CD14-positive monocyte (primary cell): ENCODE data around the gene ZIC2. TPM values are rescaled to one million over a fixed set of nuclear protein-coding genes. Genes with fewer than 3 reads are reported as not detected.

ENCODE experiments used
- DNase-seq, 3 donors: peaks; one replicate each; pipeline ENCODE4 v3.0.0-alpha.2; 2011 to 2022
- H2AFZ ChIP-seq: 2 replicates; pipeline ENCODE4 v1.6.0; 2012; ENCODE audit warnings: mild to moderate bottlenecking, low read depth, low read length, inconsistent platforms; ENCODE audit not compliant: insufficient read depth, poor library complexity, severe bottlenecking
- H3K27ac ChIP-seq, 2 donors: 1 replicate in 1 of 2; 2 replicates in 1 of 2; pipeline ENCODE4 v1.5.1; 2012 to 2013; ENCODE audit warnings: low read length in 2 of 2, control low read depth in 1 of 2, inconsistent platforms in 1 of 2, low read depth in 1 of 2, mild to moderate bottlenecking in 1 of 2
- H3K27me3 ChIP-seq, 2 donors: one replicate each; pipeline versions ENCODE4 v1.6.0 to v1.6.1; 2011 to 2013; ENCODE audit warnings: low read length in 2 of 2; ENCODE audit not compliant: control insufficient read depth in 2 of 2, insufficient read depth in 2 of 2
- H3K36me3 ChIP-seq, 2 donors: replicated peaks in 1 of 2; 1 replicate in 1 of 2; 2 replicates in 1 of 2; pipeline versions ENCODE4 v1.5.1 to v1.6.1; 2012 to 2013; ENCODE audit warnings: low read length in 2 of 2, control low read depth in 1 of 2, inconsistent platforms in 1 of 2, mild to moderate bottlenecking in 1 of 2; ENCODE audit not compliant: insufficient read depth in 2 of 2, control insufficient read depth in 1 of 2
- H3K4me1 ChIP-seq, 2 donors: 1 replicate in 1 of 2; 2 replicates in 1 of 2; pipeline versions ENCODE4 v1.5.1 to v1.6.1; 2012 to 2013; ENCODE audit warnings: low read length in 2 of 2, control low read depth in 1 of 2, inconsistent platforms in 1 of 2, mild to moderate bottlenecking in 1 of 2, moderate library complexity in 1 of 2; ENCODE audit not compliant: insufficient read depth in 2 of 2, control insufficient read depth in 1 of 2
- H3K4me2 ChIP-seq: replicated peaks from 2 replicates; pipeline ENCODE3; 2012; ENCODE audit warnings: low read length, moderate library complexity, mild to moderate bottlenecking; ENCODE audit not compliant: poor library complexity, severe bottlenecking; ENCODE audit errors: extremely low read depth
- H3K4me3 ChIP-seq, 3 experiments: fragments of 200-600 bp in 1 of 3; sonication (generic) in 1 of 3; replicated peaks in 1 of 3; 1 replicate in 2 of 3; 2 replicates in 1 of 3; pipeline ENCODE4 v1.5.1; 2011 to 2013; ENCODE audit warnings: low read length in 3 of 3, mild to moderate bottlenecking in 3 of 3, control low read depth in 2 of 3, low read depth in 2 of 3, inconsistent platforms in 1 of 3, moderate library complexity in 1 of 3
- H3K79me2 ChIP-seq: 2 replicates; pipeline ENCODE4 v1.6.0; 2012; ENCODE audit warnings: mild to moderate bottlenecking, control low read depth, inconsistent platforms, low read length, moderate library complexity; ENCODE audit not compliant: insufficient read depth
- H3K9ac ChIP-seq: 2 replicates; pipeline ENCODE4 v1.6.0; 2017; ENCODE audit warnings: low read length, mild to moderate bottlenecking; ENCODE audit not compliant: insufficient read depth, poor library complexity, severe bottlenecking
- H3K9me3 ChIP-seq, 2 donors: replicated peaks in 1 of 2; 1 replicate in 1 of 2; 2 replicates in 1 of 2; pipeline versions ENCODE4 v1.5.1 to v1.6.1; 2012 to 2013; ENCODE audit warnings: low read length in 2 of 2, control low read depth in 1 of 2; ENCODE audit not compliant: control insufficient read depth in 1 of 2, insufficient read depth in 1 of 2
- H4K20me1 ChIP-seq: 2 replicates; pipeline ENCODE4 v1.6.0; 2012; ENCODE audit warnings: mild to moderate bottlenecking, low read length, control low read depth, moderate library complexity; ENCODE audit not compliant: insufficient read depth
- H3K27ac Mint-ChIP-seq, 7 donors: one replicate each; pipeline ENCODE4 v1.8.0; 2020; ENCODE audit warnings: mild to moderate bottlenecking in 7 of 7, mixed read lengths in 7 of 7, moderate library complexity in 6 of 7, inconsistent platforms in 2 of 7
- H3K27me3 Mint-ChIP-seq, 3 donors: one replicate each; pipeline ENCODE4 v1.8.0; 2021 to 2022; ENCODE audit warnings: low read depth in 3 of 3, mild to moderate bottlenecking in 3 of 3, mixed read lengths in 3 of 3, moderate library complexity in 3 of 3, inconsistent platforms in 1 of 3
- H3K36me3 Mint-ChIP-seq, 2 donors: one replicate each; pipeline ENCODE4 v1.8.0; 2020; ENCODE audit warnings: mixed read lengths in 2 of 2, inconsistent platforms in 1 of 2, mild to moderate bottlenecking in 1 of 2
- H3K4me1 Mint-ChIP-seq: one replicate; pipeline ENCODE4 v1.8.0; 2020; ENCODE audit warnings: mild to moderate bottlenecking, mixed read lengths
- H3K4me3 Mint-ChIP-seq, 2 donors: one replicate each; pipeline ENCODE4 v1.8.0; 2020; ENCODE audit warnings: mild to moderate bottlenecking in 2 of 2, mixed read lengths in 2 of 2, moderate library complexity in 1 of 2
- H3K9me3 Mint-ChIP-seq, 7 donors: one replicate each; pipeline ENCODE4 v1.8.0; 2020 to 2022; ENCODE audit warnings: mixed read lengths in 7 of 7, mild to moderate bottlenecking in 6 of 7, moderate library complexity in 6 of 7, inconsistent platforms in 2 of 7
- CTCF ChIP-seq: fragments of 200-600 bp; IDR thresholded peaks from one replicate; pipeline ENCODE4 v1.8.0; 2022; ENCODE audit warnings: antibody characterized with exemption, mild to moderate bottlenecking
- WGBS: methylation state at CpG from one replicate; pipeline ENCODE4 v1.1.5; 2013; ENCODE audit warnings: missing lambda C conversion rate; ENCODE audit not compliant: insufficient coverage; 5-methylcytosine and 5-hydroxymethylcytosine counted together
- intact Hi-C, 2 donors: fragments of 100-400 bp; cut with micrococcal nuclease; formaldehyde crosslinking; loops; one replicate each; pipeline versions ENCODE4 v1.15.0 to v1.15.1; 2023
- polyA plus RNA-seq, 3 donors: library from polyadenylated mRNA; depleted of rRNA in 1 of 3; unstranded in 2 of 3; stranded (reverse) in 1 of 3; fragments of 300-500 nt in 2 of 3; fragments of >200 nt in 1 of 3; fragmentation: Illumina TruSeq in 2 of 3; gene quantifications; 1 replicate in 2 of 3; 2 replicates in 1 of 3; pipeline ENCODE4 v1.2.3, GENCODE V29; 2012 to 2021

The ZIC2 gene
- polyA plus RNA-seq, 3 donors, result not detected

GRCh38 chr13:99941086-99941485 is 40.5 kb upstream of the ZIC2 start:
- Histone ChIP-seq H3K9me3 (no peaks in the 10 kb centered on the region), H3K79me2 (no peaks in the 10 kb centered on the region), H4K20me1 (no peaks in the 10 kb centered on the region), H3K4me2 (no peak overlapping the region), H3K27ac (no peak overlapping the region), H2AFZ (no peak overlapping the region), H3K4me1 (no peaks in the 10 kb centered on the region), H3K36me3 (no peaks in the 10 kb centered on the region), H3K9ac (no peak overlapping the region), H3K27me3 (peaks cover 0 to 8% of the 10 kb centered on the region in 2 donors), H3K4me3 (no peak overlapping the region)
- 94% methylated on average over 5 of the region's 7 CpGs for WGBS
- Mint-ChIP-seq H3K9me3 (peaks cover 0 to 1% (median 0%) of the 10 kb centered on the region in 7 donors), H3K36me3 (no peaks in the 10 kb centered on the region), H3K27ac (no peak overlapping the region), H3K4me1 (no peaks in the 10 kb centered on the region), H3K4me3 (no peak overlapping the region), H3K27me3 (peaks cover 30 to 33% (median 31%) of the 10 kb centered on the region in 3 donors)
- TF ChIP-seq CTCF, result no peak
- intact Hi-C loops, result no loop called here
- DNase-seq, result no peak

DNA sequence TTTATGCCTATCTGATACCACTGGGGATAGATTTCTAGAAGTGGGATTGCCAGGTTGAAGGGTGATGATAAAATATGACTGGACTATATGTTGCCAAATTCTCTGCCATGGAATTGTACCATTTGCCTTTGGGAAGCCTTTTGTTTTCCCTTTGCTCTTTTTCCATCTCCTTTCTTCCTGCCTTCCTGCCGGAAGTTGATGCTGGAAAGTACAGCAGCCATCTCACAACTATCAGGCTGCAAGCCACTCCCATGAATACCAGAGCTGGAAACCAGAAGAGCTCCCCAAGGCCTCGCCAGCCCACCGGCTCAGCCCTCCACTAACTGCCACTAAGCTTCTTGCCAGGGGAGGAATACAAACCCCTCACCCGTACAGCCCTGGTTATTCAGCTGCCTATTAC is 39.7 kb upstream of the ZIC2 start:
- no peak overlapping the region for H3K4me3 ChIP-seq
- H3K4me3 Mint-ChIP-seq, result no peak overlapping the region
- H3K9me3 Mint-ChIP-seq, result peaks cover 0 to 1% (median 0%) of the 10 kb centered on the region in 7 donors
- no peak for TF ChIP-seq CTCF
- WGBS, result 89% methylated on average over 3 of the region's 4 CpGs
- H3K36me3 Mint-ChIP-seq, result no peaks in the 10 kb centered on the region
- no peaks in the 10 kb centered on the region for H3K4me1 ChIP-seq
- H3K27me3 Mint-ChIP-seq, result peaks cover 31 to 39% (median 37%) of the 10 kb centered on the region in 3 donors
- H3K27ac ChIP-seq, result no peak overlapping the region
- no peak overlapping the region for H3K9ac ChIP-seq
- no peak overlapping the region for H3K27ac Mint-ChIP-seq
- H3K4me2 ChIP-seq, result no peak overlapping the region
- no peaks in the 10 kb centered on the region for H3K79me2 ChIP-seq
- H4K20me1 ChIP-seq, result no peaks in the 10 kb centered on the region
- peaks cover 0 to 12% of the 10 kb centered on the region in 2 donors for H3K27me3 ChIP-seq
- no peaks in the 10 kb centered on the region for H3K4me1 Mint-ChIP-seq
- H3K36me3 ChIP-seq, result no peaks in the 10 kb centered on the region
- H2AFZ ChIP-seq, result no peak overlapping the region
- intact Hi-C loops, result no loop called here
- H3K9me3 ChIP-seq, result no peaks in the 10 kb centered on the region
- DNase-seq, result no peak
